ENCODE measurements around the gene MCRIP1.

DNA sequence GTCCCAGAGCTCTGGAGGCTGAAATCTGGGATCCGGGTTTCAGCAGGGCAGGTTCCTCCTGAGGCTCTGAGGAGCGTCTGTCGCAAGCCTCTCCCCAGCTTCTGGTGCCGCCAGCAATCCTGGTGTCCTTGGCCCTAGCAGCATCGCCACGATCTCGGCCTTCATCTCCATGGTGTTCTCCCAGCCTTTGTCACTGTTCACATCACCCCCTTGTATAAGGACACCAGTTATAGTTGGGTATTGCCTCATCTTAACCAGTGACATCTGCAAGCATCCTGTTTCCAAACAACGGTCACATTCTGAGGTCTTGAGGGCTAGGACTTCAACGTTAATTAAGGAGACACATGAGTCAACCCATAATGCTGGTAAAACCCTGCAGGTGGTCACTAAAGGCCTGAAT, 4.5 kb upstream of the MCRIP1 start:
- TF ChIP-seq, protein P1, sequence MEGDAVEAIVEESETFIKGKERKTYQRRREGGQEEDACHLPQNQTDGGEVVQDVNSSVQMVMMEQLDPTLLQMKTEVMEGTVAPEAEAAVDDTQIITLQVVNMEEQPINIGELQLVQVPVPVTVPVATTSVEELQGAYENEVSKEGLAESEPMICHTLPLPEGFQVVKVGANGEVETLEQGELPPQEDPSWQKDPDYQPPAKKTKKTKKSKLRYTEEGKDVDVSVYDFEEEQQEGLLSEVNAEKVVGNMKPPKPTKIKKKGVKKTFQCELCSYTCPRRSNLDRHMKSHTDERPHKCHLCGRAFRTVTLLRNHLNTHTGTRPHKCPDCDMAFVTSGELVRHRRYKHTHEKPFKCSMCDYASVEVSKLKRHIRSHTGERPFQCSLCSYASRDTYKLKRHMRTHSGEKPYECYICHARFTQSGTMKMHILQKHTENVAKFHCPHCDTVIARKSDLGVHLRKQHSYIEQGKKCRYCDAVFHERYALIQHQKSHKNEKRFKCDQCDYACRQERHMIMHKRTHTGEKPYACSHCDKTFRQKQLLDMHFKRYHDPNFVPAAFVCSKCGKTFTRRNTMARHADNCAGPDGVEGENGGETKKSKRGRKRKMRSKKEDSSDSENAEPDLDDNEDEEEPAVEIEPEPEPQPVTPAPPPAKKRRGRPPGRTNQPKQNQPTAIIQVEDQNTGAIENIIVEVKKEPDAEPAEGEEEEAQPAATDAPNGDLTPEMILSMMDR (IDR thresholded peaks at IDR 0.05), result no peak
- TF ChIP-seq EZH2 (IDR thresholded peaks at IDR 0.05; ENCODE audit: borderline replicate concordance, insufficient read depth, low read depth, low read length, poor library complexity, severe bottlenecking), result no peak

Measured in B cell (primary cell).